HepG2 (cell line): ENCODE measurements around the gene PXT1.

Experiments used
- JUND ChIP-seq: sonication (generic); formaldehyde crosslinking; IDR thresholded peaks from 2 replicates; pipeline ENCODE4 v1.8.0; 2022; ENCODE audit warnings: mild to moderate bottlenecking, missing genetic modification reagents
- KDM1A ChIP-seq: IDR thresholded peaks from 2 replicates; pipeline ENCODE4 v1.6.1; 2016; ENCODE audit warnings: missing compliant biosample characterization
- POLR2A ChIP-seq, 2 experiments: IDR thresholded peaks; 2 replicates each; pipeline ENCODE4 v1.6.1; 2011; ENCODE audit warnings: low read depth in 2 of 2, low read length in 2 of 2, mild to moderate bottlenecking in 1 of 2, moderate library complexity in 1 of 2; ENCODE audit not compliant: insufficient read depth in 1 of 2
- POLR2AphosphoS5 ChIP-seq: IDR thresholded peaks from 2 replicates; pipeline ENCODE4 v1.6.1; 2012; ENCODE audit warnings: low read depth, low read length
- RXRA ChIP-seq: sonication (generic); formaldehyde crosslinking; IDR thresholded peaks from 2 replicates; pipeline ENCODE4 v1.5.1; 2020; ENCODE audit warnings: missing genetic modification reagents
- STAG1 ChIP-seq: sonication (generic); formaldehyde crosslinking; IDR thresholded peaks from 2 replicates; pipeline ENCODE4 v1.4.0; 2020; ENCODE audit warnings: missing genetic modification reagents
- ZMYM3 ChIP-seq: sonication (generic); formaldehyde crosslinking; IDR thresholded peaks from 2 replicates; pipeline ENCODE4 v1.5.1; 2020; ENCODE audit warnings: mild to moderate bottlenecking, missing genetic modification reagents
- ZNF543 ChIP-seq: sonication (generic); formaldehyde crosslinking; IDR thresholded peaks from 2 replicates; pipeline ENCODE4 v1.4.0; 2020; ENCODE audit warnings: mild to moderate bottlenecking, missing genetic modification reagents

- TF ChIP-seq ZMYM3 (CRISPR knock-in tag) (no peak), JUND (CRISPR knock-in tag) (no peak), RXRA (CRISPR knock-in tag) (no peak), ZNF543 (CRISPR knock-in tag) (no peak), POLR2A (IDR thresholded peaks at IDR 0.05; ENCODE audit: insufficient read depth in 1 of 2, low read depth in 2 of 2, low read length in 2 of 2) (no peak), STAG1 (CRISPR knock-in tag) (no peak), KDM1A (CRISPR knock-in tag) (no peak), POLR2AphosphoS5 (no peak)
Measured at GRCh38 chr6:36445621-36446020, 3.0 kb upstream of the PXT1 start.
